ENCODE results near the gene CLEC4G. TPM values are rescaled to one million over a fixed set of nuclear protein-coding genes. Genes with fewer than 3 reads are reported as not detected.

The CLEC4G gene
- total RNA-seq, 1 experiment from 2014 or later, result 0.55 TPM

- Mint-ChIP-seq H3K4me1 (peaks cover 13% of the 10 kb centered on the region), H3K9me3 (no peaks in the 10 kb centered on the region), H3K36me3 (no peaks in the 10 kb centered on the region), H3K4me3 (peak overlapping the region; percentile 80), H3K27me3 (ENCODE audit: low read depth) (peaks cover 84% of the 10 kb centered on the region), H3K27ac (no peak overlapping the region)
- peak; percentile 29 for DNase-seq (ENCODE audit: low spot score)
- ATAC-seq, result peak; percentile 35
- ChIA-PET POLR2A (no interaction called here), CTCF (interaction anchor here (0.6 to 2.9 kb wide), 4 partner anchors 50 to 162 kb away, joined by 3 to 14 read pairs (median 4); partner anchors contain the start of gene TRAPPC5)
- no peak for TF ChIP-seq NFATC4 (CRISPR knock-in tag; IDR thresholded peaks at IDR 0.05)
- TF ChIP-seq ATF1 (CRISPR knock-in tag; IDR thresholded peaks at IDR 0.05), result no peak
- no peak for TF ChIP-seq HMGXB4 (CRISPR knock-in tag; IDR thresholded peaks at IDR 0.05)
- TF ChIP-seq ARID4B (CRISPR knock-in tag; IDR thresholded peaks at IDR 0.05; ENCODE audit: borderline replicate concordance), result no peak
- no peak for TF ChIP-seq SOX15 (CRISPR knock-in tag; IDR thresholded peaks at IDR 0.05)
- no peak for TF ChIP-seq MAX (CRISPR knock-in tag; IDR thresholded peaks at IDR 0.05)
- TF ChIP-seq SP1 (CRISPR knock-in tag; conservative IDR thresholded peaks at IDR 0.05), result no peak
- no peak for TF ChIP-seq RELA (CRISPR knock-in tag; IDR thresholded peaks at IDR 0.05; ENCODE audit: borderline replicate concordance)
- TF ChIP-seq MXD4 (CRISPR knock-in tag; IDR thresholded peaks at IDR 0.05; ENCODE audit: borderline replicate concordance), result no peak
- no peak for TF ChIP-seq ZSCAN18 (CRISPR knock-in tag; IDR thresholded peaks at IDR 0.05)
- TF ChIP-seq STAT6 (CRISPR knock-in tag; conservative IDR thresholded peaks at IDR 0.05; ENCODE audit: low read depth), result no peak
Measured at GRCh38 chr19:7730286-7731217, 1.4 kb downstream of the CLEC4G start.

- peak; percentile 62 for ATAC-seq
- H3K9me3 Mint-ChIP-seq, result no peaks in the 10 kb centered on the region
- ChIA-PET POLR2A (no interaction called here), CTCF (interaction anchor here (0.7 to 2.9 kb wide), 3 partner anchors 49 to 162 kb away, joined by 3 to 14 read pairs (median 4); partner anchors contain the start of gene TRAPPC5)
- peak overlapping the region; percentile 80 for H3K4me3 Mint-ChIP-seq
- H3K27ac Mint-ChIP-seq, result no peak overlapping the region
- peak; percentile 63 for DNase-seq (ENCODE audit: low spot score)
- peaks cover 78% of the 10 kb centered on the region for H3K27me3 Mint-ChIP-seq (ENCODE audit: low read depth)
- H3K36me3 Mint-ChIP-seq, result no peaks in the 10 kb centered on the region
- H3K4me1 Mint-ChIP-seq, result peaks cover 13% of the 10 kb centered on the region
- no peak for TF ChIP-seq ZBTB21 (CRISPR knock-in tag; IDR thresholded peaks at IDR 0.05; ENCODE audit: borderline replicate concordance)
- TF ChIP-seq E2F5 (CRISPR knock-in tag; IDR thresholded peaks at IDR 0.05), result no peak
- no peak for TF ChIP-seq ARID4B (CRISPR knock-in tag; IDR thresholded peaks at IDR 0.05; ENCODE audit: borderline replicate concordance)
- TF ChIP-seq NR3C1 (CRISPR knock-in tag; conservative IDR thresholded peaks at IDR 0.05; ENCODE audit: low read depth), result no peak
Measured at GRCh38 chr19:7729831-7730285, 2.1 kb downstream of the CLEC4G start.
